Spleen (tissue), 11 donors: Measurements from ENCODE around the gene SDR39U1. TPM values are rescaled to one million over a fixed set of nuclear protein-coding genes. Genes with fewer than 3 reads are reported as not detected.

Source experiments
- DNase-seq: peaks from one replicate; pipeline ENCODE4 v3.0.0-alpha.2; 2020
- H3K27ac ChIP-seq, 8 donors: fragments of 200-600 bp; sonication (generic) in 7 of 8; 1 replicate in 4 of 8; 2 replicates in 4 of 8; pipeline versions ENCODE4 v1.5.0 to v1.8.0; 2016 to 2021; ENCODE audit warnings: inconsistent platforms in 4 of 8, mild to moderate bottlenecking in 4 of 8, moderate library complexity in 1 of 8
- H3K27me3 ChIP-seq, 7 donors: fragments of 200-600 bp; sonication (generic) in 6 of 7; replicated peaks in 1 of 7; 1 replicate in 4 of 7; 2 replicates in 3 of 7; pipeline versions ENCODE4 v1.5.0 to v1.8.0; 2016 to 2021; ENCODE audit warnings: inconsistent platforms in 3 of 7, mild to moderate bottlenecking in 1 of 7
- H3K36me3 ChIP-seq, 6 donors: fragments of 200-600 bp; sonication (generic) in 5 of 6; 1 replicate in 4 of 6; 2 replicates in 2 of 6; pipeline versions ENCODE4 v1.5.0 to v1.8.0; 2016 to 2021; ENCODE audit warnings: inconsistent platforms in 2 of 6
- H3K4me1 ChIP-seq, 6 donors: fragments of 200-600 bp; sonication (generic) in 5 of 6; 1 replicate in 3 of 6; 2 replicates in 3 of 6; pipeline versions ENCODE4 v1.5.0 to v1.8.0; 2016 to 2021; ENCODE audit warnings: inconsistent platforms in 3 of 6
- H3K4me3 ChIP-seq, 8 donors: fragments of 200-600 bp; sonication (generic) in 7 of 8; 1 replicate in 4 of 8; 2 replicates in 4 of 8; pipeline versions ENCODE4 v1.5.0 to v1.8.0; 2016 to 2021; ENCODE audit warnings: inconsistent platforms in 4 of 8, mild to moderate bottlenecking in 4 of 8, moderate library complexity in 2 of 8
- H3K9me3 ChIP-seq, 8 donors: fragments of 200-600 bp; sonication (generic) in 7 of 8; 1 replicate in 4 of 8; 2 replicates in 4 of 8; pipeline versions ENCODE4 v1.5.0 to v1.8.0; 2016 to 2021; ENCODE audit warnings: inconsistent platforms in 4 of 8
- CTCF ChIP-seq, 11 experiments: fragments of 200-600 bp in 7 of 11; fragments of 450-650 bp in 4 of 11; sonication (generic) in 4 of 11; IDR thresholded peaks in 8 of 11; conservative IDR thresholded peaks in 3 of 11; 1 replicate in 7 of 11; 2 replicates in 4 of 11; pipeline versions ENCODE4 v1.4.0 to v1.8.0; 2016 to 2021; ENCODE audit warnings: antibody characterized with exemption in 11 of 11, inconsistent platforms in 4 of 11, mild to moderate bottlenecking in 1 of 11
- POLR2A ChIP-seq, 3 donors: fragments of 450-650 bp; IDR thresholded peaks; one replicate each; pipeline ENCODE4 v1.5.1; 2017; ENCODE audit warnings: antibody characterized with exemption in 3 of 3, mild to moderate bottlenecking in 1 of 3
- POLR2AphosphoS5 ChIP-seq, 3 donors: sonication (generic); formaldehyde crosslinking; IDR thresholded peaks; one replicate each; pipeline ENCODE4 v1.5.1; 2017; ENCODE audit warnings: antibody characterized with exemption in 3 of 3
- WGBS, 5 donors: extraction: QIAGEN DNeasy Blood & Tissue Kit in 3 of 5; methylation state at CpG; one replicate each; pipeline versions ENCODE4 v1.1.5 to v1.1.7; 2013 to 2018; 5-methylcytosine and 5-hydroxymethylcytosine counted together
- intact Hi-C: fragments of 100-400 bp; cut with DNase I; formaldehyde crosslinking; loops from one replicate; pipeline ENCODE4 v1.15.0; 2023; ENCODE audit warnings: low total_unique reads
- polyA plus RNA-seq, 3 donors: library from polyadenylated mRNA; stranded (reverse); fragments of 200-250 nt; gene quantifications; one replicate each; pipeline ENCODE4 v1.2.1, GENCODE V29; 2013
- total RNA-seq, 7 donors: library from RNA; depleted of rRNA in 3 of 7; stranded (reverse); fragments of >200 nt in 3 of 7; fragmentation: NEBNext Ultra II Directional in 4 of 7; extraction: Animal tissue kit (Norgen Biotek cat#: 25700) in 4 of 7; gene quantifications; one replicate each; pipeline versions ENCODE4 v1.1.0 to v1.2.1, GENCODE V29; 2016 to 2021
- donor health status: healthy with polysubstance abuse.
- donor health status: DM: no; HTN: no; CAD: no; lungs with moderate emphysema.
- donor health status: DM: no; HTN: no; CAD: no.
- donor health status: Bipolar disorder and iron deficiency.
- donor health status: healthy.
- donor health status: DM: no; HTN: no; CAD: no.
- donor health status: DM: yes; HTN: yes; CAD: no.

The SDR39U1 gene
- total and polyA plus RNA-seq, 10 donors = 48.2 to 146 (median 68.4) TPM

- Histone ChIP-seq H3K4me1 (peaks cover 0 to 14% (median 0%) of the 10 kb centered on the region in 6 donors), H3K9me3 (no peaks in the 10 kb centered on the region), H3K4me3 (no peak overlapping the region), H3K36me3 (no peaks in the 10 kb centered on the region), H3K27ac (no peak overlapping the region), H3K27me3 (no peaks in the 10 kb centered on the region)
- intact Hi-C loops = no loop called here
- DNase-seq = no peak
- WGBS, 5 donors = 86 to 94% (median 90%) methylated on average over 3 of the region's 3 CpGs
- TF ChIP-seq CTCF (IDR thresholded peaks at IDR 0.05 in 8 of 11, conservative IDR thresholded peaks at IDR 0.05 in 3 of 11) (no peak), POLR2AphosphoS5 (IDR thresholded peaks at IDR 0.05) (no peak), POLR2A (IDR thresholded peaks at IDR 0.05) (no peak)
Observed at GRCh38 chr14:24465805-24466204, 23.2 kb upstream of the SDR39U1 start.

GRCh38 chr14:24465368-24465767 lies 22.8 kb upstream of the SDR39U1 start:
- no peaks in the 10 kb centered on the region for H3K9me3 ChIP-seq
- H3K4me1 ChIP-seq = peaks cover 0 to 14% (median 0%) of the 10 kb centered on the region in 6 donors
- no peaks in the 10 kb centered on the region for H3K27me3 ChIP-seq
- no peak for TF ChIP-seq POLR2AphosphoS5 (IDR thresholded peaks at IDR 0.05)
- no peak for TF ChIP-seq CTCF (IDR thresholded peaks at IDR 0.05 in 8 of 11, conservative IDR thresholded peaks at IDR 0.05 in 3 of 11)
- no peak for TF ChIP-seq POLR2A (IDR thresholded peaks at IDR 0.05)
- H3K4me3 ChIP-seq = no peak overlapping the region
- DNase-seq = no peak
- H3K36me3 ChIP-seq = no peaks in the 10 kb centered on the region
- intact Hi-C loops = no loop called here
- no peak overlapping the region for H3K27ac ChIP-seq
- 90 to 94% (median 93%) methylated on average over 3 of the region's 3 CpGs for WGBS, 5 donors

GRCh38 chr14:24463884-24464785 lies 21.6 kb upstream of the SDR39U1 start:
- Histone ChIP-seq H3K4me1 (peaks cover 0 to 14% (median 0%) of the 10 kb centered on the region in 6 donors), H3K9me3 (no peaks in the 10 kb centered on the region), H3K4me3 (no peak overlapping the region), H3K36me3 (no peaks in the 10 kb centered on the region), H3K27ac (no peak overlapping the region), H3K27me3 (no peaks in the 10 kb centered on the region)
- no peak for DNase-seq
- WGBS, 5 donors = 66 to 93% (median 70%) methylated on average over 4 of the region's 4 CpGs
- TF ChIP-seq CTCF (IDR thresholded peaks at IDR 0.05 in 8 of 11, conservative IDR thresholded peaks at IDR 0.05 in 3 of 11) (no peak), POLR2AphosphoS5 (IDR thresholded peaks at IDR 0.05) (no peak), POLR2A (IDR thresholded peaks at IDR 0.05) (no peak)
- intact Hi-C loops = no loop called here
